HT1080 (cell line): ENCODE measurements around the gene MIOX. TPM values are rescaled to one million over a fixed set of nuclear protein-coding genes. Genes with fewer than 3 reads are reported as not detected.

Experiments used
- DNase-seq: peaks from one replicate; pipeline ENCODE4 v3.0.0-alpha.2; 2015; ENCODE audit warnings: low read depth
- polyA plus RNA-seq, 2 experiments: library from polyadenylated mRNA; depleted of rRNA; stranded (reverse); fragments of >200 nt; gene quantifications; 2 replicates each; pipeline ENCODE4 v1.2.3, GENCODE V29; 2015
- total RNA-seq: library from RNA; depleted of rRNA; stranded (reverse); fragments of >200 nt; shearing (Covaris generic); gene quantifications from 2 replicates; pipeline ENCODE4 v1.2.3, GENCODE V29; 2014; rRNA removed

The MIOX gene
- total RNA-seq, result 0.13 TPM in 1 of 2 replicates, not detected in the other
- polyA plus RNA-seq (2015; cell fraction: cytosol; rRNA removed), result 0.13 and 0.43 TPM in 2 replicates
- 0.75 and 0.94 TPM in 2 replicates for polyA plus RNA-seq (2015; cell fraction: nucleus; rRNA removed)

GRCh38 chr22:50486561-50487289 is at the start of gene MIOX:
MIOX (plus strand) TSS chr22:50486859; CDS start chr22:50486898, 39 bp downstream.
- DNase-seq, result no peak

DNA sequence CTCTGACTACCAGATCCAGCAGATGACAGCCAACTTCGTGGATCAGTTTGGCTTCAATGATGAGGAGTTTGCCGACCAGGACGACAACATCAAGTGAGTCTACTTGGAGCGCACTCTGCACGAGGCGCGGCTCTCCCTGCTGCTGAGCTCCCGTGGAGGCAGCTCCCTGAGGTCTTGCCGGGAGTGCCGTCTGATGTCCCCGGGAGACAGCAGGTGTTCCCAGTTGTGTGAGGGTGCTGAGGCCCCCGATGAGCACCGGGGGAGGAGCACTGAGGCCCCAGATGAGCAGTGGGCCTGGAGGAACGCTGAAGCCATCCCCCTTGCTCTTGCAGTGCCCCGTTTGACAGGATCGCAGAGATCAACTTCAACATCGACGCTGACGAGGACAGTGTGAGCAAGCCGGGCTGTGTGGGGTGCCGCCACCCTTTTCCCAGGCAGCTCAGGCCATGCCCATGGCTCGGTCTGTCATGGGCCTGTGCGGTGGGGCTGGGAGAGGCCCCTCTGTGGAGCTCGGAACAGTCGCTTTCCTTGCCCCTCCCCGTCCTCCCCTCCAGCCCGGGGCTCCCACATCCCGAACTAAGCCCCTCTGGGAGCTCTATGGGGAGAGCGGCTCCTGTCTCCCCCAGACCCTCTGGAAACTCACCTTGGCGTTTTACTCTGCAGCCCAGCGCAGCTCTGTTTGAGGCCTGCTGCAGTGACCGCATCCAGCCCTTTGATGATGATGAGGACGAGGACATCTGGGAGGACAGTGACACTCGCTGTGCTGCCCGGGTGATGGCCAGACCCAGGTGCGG is 49.0 kb upstream of the MIOX start:
- no peak for DNase-seq

GRCh38 chr22:50438305-50439275 is 48.1 kb upstream of the MIOX start:
- no peak for DNase-seq

DNA sequence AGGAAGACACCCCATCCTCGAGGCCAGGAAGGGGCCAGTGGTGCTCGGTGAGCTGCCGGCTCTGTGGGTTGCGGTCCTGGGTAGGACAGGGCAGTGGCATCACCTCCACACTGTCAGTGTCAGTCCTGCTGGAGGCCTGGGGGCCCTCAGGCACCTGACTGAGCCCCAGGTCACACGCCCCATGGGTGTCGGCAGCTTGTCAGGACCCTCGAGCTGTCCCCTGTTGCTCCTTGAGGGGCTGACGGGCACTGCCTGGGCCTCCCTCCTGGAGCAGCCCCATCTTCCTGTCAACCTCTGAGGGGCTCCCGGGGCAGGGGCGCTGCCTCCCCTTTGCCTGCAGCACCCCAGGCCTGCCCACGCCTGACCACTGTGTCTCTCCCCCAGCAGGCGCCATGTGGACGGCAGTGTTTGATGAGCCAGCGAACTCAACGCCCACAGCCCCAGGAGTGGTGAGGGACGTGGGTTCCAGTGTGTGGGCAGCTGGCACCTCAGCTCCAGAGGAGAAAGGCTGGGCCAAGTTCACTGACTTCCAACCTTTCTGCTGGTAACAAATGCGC is 47.3 kb upstream of the MIOX start:
- no peak for DNase-seq

DNA sequence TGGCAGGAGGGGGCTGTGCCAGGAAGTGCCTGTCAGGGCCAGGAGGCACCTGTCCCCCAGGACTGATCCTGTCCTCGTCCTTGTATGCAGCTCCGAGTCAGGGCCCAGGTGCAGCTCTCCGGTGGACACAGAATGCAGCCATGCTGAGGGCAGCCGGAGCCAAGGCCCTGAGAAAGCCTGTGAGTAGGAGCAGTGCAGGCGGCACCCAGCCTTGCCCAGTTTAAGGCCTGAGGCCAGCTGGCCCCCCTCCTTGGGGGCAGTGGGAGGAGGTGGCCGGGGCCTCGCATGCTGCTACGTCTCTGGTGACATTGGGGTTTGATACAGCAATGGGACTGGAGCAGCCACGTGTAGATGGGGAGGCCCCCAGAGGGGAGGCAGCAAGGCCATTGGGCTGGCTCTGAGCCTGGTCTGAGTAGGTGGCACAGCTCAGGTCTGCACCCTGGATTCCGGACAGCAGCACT is 46.8 kb upstream of the MIOX start:
- no peak for DNase-seq

DNA sequence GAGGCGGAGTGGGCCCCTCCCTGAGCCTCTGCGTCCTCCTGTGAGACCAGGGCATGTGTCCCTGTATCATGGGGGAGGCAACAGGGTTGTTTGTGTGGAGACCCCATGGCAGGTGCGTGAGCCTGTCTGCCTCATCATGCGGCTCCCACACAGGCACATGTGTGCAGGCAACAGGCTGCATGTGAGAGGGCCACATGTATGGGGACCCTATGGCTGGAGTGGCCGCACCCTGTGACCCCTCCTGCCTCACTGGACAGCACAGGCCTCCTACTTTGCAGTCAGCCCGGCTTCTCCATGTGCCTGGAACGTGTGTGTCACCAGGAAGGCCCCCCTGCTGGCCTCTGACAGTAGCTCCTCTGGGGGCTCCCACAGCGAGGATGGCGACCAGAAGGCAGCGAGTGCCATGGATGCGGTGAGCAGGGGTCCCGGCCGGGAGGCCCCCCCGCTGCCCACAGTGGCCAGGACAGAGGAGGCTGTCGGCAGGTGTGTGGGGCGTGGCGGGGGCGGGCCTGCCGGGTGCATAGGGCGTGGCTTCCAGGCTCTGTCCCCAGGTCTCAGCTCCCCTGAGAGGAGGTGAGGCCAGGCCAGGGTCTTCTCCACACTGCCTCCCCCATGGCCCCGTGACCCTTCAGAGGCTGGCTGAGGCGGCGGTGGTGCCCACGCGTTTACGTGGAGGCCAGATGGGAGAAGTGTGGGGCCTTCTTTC is 46.0 kb upstream of the MIOX start:
- DNase-seq, result no peak

- no peak for DNase-seq
Observed at GRCh38 chr22:50441428-50441993, 45.1 kb upstream of the MIOX start.

DNA sequence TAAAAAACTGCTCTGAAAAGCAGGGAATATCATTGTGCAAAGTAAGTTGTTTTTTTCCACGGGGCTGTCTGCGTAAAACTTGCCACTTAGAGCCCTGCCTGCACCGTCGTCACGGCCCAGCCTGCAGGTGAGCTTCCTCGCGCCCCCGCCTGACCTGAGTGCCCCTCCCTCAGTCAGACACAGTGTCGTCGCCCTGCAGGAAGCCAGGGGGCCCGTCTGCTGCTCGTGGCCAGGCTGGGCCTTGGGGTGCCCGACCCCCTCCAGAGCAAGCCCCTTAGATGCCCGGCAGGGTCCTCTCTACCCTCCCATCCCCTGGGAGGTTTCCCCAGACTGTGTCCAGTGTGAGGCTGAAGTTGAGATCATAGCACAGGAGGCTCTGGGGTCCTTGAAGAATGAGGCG is 43.5 kb upstream of the MIOX start:
- DNase-seq, result no peak

DNA sequence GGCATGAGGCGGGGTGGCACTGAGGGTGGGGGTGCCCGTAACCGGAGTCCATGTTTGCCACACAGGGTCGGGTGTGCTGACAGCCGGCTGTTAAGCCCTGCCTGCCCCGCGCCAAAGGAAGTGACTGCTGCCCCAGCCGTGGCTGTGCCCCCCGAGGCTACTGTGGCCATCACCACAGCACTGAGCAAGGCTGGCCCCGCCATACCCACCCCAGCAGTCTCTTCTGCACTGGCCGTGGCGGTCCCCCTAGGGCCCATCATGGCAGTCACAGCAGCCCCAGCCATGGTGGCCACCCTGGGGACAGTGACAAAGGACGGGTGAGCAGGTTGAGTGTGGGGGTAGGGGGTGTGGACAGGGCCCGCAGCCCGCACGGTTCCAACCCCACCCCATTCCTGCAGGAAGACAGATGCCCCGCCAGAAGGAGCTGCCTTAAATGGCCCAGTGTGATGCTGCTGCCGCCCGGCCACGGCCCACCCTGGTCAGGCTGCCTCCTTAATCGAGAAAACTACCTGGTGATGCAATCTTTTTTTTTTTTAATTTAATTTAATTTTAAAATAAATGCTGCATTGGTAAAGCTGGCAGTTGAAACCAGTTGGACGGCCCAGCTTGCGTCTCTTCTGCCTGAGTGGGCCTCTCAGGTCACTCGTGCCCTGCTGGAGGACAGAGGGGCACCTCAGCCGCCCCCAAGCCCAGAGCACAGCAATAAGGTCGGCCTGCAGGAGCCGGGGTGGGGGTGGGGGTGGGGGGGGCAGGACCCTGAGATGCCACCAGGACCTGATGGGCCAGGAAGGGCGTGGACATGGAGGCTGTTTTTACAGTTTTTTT is 42.6 kb upstream of the MIOX start:
- no peak for DNase-seq

GRCh38 chr22:50444663-50445062 is 42.0 kb upstream of the MIOX start:
- DNase-seq, result peak; percentile 28

DNA sequence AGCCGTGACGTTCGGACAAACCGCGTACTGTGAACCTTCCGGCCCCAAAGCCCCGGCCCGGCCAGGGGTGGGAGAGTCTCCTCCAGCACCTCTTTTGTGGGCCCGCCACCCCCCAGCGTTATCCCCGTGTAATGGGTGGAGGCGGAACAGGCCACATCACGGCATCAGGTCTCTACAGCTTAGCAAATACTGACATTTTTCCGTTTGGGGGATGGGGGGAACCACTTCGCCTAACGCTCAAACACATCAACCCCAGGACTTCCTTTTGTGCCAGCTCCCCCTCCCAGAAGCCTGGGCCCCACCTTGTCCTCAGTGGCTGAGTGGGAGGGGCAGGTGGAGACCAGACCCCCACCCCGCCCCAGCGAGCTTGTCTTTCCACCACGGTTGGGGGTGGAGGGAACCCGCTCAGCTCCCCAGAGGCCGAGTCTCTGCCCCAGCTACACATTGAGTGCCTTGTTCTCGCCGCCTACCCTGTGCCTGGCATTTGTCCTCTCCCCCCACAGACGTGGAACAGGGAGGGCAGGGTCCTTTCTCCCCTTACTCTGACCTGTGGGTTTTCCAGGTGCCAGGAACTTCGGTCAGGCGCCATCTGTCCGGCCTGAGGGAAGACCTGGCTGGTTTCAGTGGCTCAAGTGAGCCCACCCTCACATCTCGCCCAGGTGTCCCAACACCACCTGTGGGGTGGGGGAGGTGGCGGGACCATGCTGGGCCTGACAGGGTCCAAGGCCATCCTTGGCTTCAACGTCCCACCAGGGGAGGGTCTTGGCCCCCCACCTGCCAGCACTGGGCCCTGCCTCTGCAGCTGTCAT is 41.4 kb upstream of the MIOX start:
- DNase-seq, result no peak

- DNase-seq, result no peak
Observed at GRCh38 chr22:50445880-50446707, 40.6 kb upstream of the MIOX start.

DNA sequence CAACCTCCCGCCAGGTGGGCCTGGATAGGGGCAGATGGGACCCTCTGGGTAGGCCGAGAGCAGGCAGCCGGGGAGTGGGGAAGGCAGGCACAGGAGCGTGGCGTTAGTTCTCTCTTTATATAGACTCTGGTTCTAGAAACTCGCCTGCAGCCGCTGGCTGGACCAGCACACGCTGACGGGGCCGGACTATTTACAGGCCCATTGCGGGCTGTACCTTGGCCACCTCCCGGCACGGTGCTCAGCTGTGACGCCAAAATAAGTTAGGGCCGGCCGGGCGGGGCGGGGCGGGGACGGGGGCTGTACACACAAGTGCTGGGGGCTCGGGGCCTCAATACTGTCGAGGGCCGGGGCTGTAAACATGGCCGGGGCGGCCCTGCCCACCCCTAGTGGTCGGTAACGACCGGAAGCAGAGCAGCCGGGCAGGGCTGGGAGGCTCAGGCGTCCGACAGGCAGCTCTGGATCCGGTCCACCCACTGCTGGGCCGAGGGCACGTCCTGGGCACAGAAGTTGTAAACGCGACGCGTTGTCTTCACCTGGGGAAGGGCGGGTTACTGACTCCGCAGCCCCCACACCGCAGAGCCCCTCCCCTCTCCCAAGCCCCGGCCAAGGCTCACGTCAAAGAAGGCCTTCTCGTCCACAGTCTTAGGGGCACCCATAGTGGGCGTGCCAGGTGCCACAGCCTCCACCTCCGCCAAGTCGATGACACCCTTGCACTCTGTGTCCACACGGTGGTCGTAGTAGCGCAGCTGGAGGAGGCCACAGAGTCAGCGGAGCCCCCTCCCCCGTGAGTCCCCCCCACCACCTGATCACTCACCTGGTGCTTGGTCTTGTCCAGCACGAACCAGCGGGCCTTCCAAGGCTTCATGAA is 39.7 kb upstream of the MIOX start:
- no peak for DNase-seq

- no peak for DNase-seq
Observed at GRCh38 chr22:50447576-50448551, 38.8 kb upstream of the MIOX start.

- no peak for DNase-seq
Observed at GRCh38 chr22:50452649-50453048, 34.0 kb upstream of the MIOX start.
